ENCODE results near the gene CXXC5.
A peak's percentile ranks its signal among the peaks of the same experiment; 100 is the strongest.

Gene CXXC5

GRCh38 chr5:139638736-139639618 lies 9.2 kb upstream of the CXXC5 start:
- no peak for DNase-seq

GRCh38 chr5:139639619-139640380 lies 8.3 kb upstream of the CXXC5 start:
- peak in 2 of 14 donors; percentile 42 to 63 for DNase-seq

- DNase-seq = no peak
These were observed 7.6 kb upstream of the CXXC5 start for GRCh38 chr5:139640421-139641115.

GRCh38 chr5:139641116-139642080 lies 6.8 kb upstream of the CXXC5 start:
- DNase-seq = no peak

- no peak for DNase-seq
These were observed 5.9 kb upstream of the CXXC5 start for GRCh38 chr5:139642213-139642612.

- DNase-seq = no peak
These were observed 5.0 kb upstream of the CXXC5 start for GRCh38 chr5:139642891-139643871.

- no peak for DNase-seq
These were observed 4.1 kb upstream of the CXXC5 start for GRCh38 chr5:139644001-139644456.

GRCh38 chr5:139644646-139645429 lies 3.3 kb upstream of the CXXC5 start:
- no peak for DNase-seq

GRCh38 chr5:139645430-139645871 lies 2.7 kb upstream of the CXXC5 start:
- DNase-seq = no peak

- no peak for DNase-seq
These were observed 2.0 kb upstream of the CXXC5 start for GRCh38 chr5:139646111-139646510.

- no peak for DNase-seq
These were observed 1.1 kb upstream of the CXXC5 start for GRCh38 chr5:139646912-139647505.

GRCh38 chr5:139647506-139648204 lies 494 bp upstream of the CXXC5 start:
- DNase-seq = no peak

GRCh38 chr5:139649082-139649991 lies 1.2 kb downstream of the CXXC5 start:
- peak in 2 of 14 donors; percentile 57 to 63 for DNase-seq

GRCh38 chr5:139650031-139650688 lies 2.0 kb downstream of the CXXC5 start:
- DNase-seq = peak in 2 of 14 donors; percentile 75 to 79

GRCh38 chr5:139650689-139651042 lies 2.5 kb downstream of the CXXC5 start:
- DNase-seq = peak in 3 of 14 donors; percentile 70 to 75 (median 72)

GRCh38 chr5:139651043-139651834 lies 3.1 kb downstream of the CXXC5 start:
- DNase-seq = peak in 10 of 14 donors; percentile 65 to 92 (median 80)

Measured in C1 segment of cervical spinal cord (tissue), 14 donors.